ENCODE results near the gene ATG2A.
A peak's percentile ranks its signal among the peaks of the same experiment; 100 is the strongest.

The ATG2A gene

DNA sequence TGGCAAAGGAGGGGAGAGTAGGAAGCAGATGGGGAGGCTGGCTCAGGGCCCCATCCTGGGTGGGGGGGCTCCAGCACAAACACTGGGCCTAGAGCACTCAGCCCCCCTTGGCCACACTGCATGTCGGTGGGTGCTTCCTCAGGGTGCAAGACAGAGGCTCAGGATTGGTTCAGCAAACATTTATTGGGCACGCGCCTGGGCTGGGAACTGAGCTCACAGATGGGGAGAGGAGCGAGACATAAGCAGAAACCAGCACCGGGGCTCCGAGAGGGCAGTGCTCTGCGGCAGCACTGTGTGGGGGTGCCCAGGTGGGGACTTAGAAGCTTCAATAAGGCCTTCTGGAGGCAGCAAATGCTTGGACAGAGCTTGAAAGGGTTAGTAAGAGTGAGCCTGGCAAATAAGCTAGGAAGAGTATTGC is 26.5 kb downstream of the ATG2A start:
- no peaks in the 10 kb centered on the region for H3K9me2 ChIP-seq (replicated peaks; ENCODE audit: insufficient read depth, low read length)
- no peak overlapping the region for H3K27ac ChIP-seq (ENCODE audit: low read length)
- H3K27me3 ChIP-seq (replicated peaks; ENCODE audit: insufficient read depth, low read length): peaks cover 6% of the 10 kb centered on the region; the same call in 1 of the 2 replicates
- H3K9ac ChIP-seq (ENCODE audit: low read length): no peak overlapping the region
- no peak overlapping the region for H2AFZ ChIP-seq (ENCODE audit: low read length)
- no peaks in the 10 kb centered on the region for H3K9me3 ChIP-seq (replicated peaks; ENCODE audit: insufficient read depth, low read length)
- H3K36me3 ChIP-seq (replicated peaks; ENCODE audit: insufficient read depth, low read length): no peaks in the 10 kb centered on the region
- H3K4me2 ChIP-seq (ENCODE audit: low read depth, low read length): no peak overlapping the region
- TF ChIP-seq EZH2 (optimal IDR thresholded peaks at IDR 0.05; ENCODE audit: low read depth, low read length) (no peak), EZH2phosphoT487 (IDR thresholded peaks at IDR 0.05; ENCODE audit: low read length) (no peak)
- TF ChIP-seq, protein P1, sequence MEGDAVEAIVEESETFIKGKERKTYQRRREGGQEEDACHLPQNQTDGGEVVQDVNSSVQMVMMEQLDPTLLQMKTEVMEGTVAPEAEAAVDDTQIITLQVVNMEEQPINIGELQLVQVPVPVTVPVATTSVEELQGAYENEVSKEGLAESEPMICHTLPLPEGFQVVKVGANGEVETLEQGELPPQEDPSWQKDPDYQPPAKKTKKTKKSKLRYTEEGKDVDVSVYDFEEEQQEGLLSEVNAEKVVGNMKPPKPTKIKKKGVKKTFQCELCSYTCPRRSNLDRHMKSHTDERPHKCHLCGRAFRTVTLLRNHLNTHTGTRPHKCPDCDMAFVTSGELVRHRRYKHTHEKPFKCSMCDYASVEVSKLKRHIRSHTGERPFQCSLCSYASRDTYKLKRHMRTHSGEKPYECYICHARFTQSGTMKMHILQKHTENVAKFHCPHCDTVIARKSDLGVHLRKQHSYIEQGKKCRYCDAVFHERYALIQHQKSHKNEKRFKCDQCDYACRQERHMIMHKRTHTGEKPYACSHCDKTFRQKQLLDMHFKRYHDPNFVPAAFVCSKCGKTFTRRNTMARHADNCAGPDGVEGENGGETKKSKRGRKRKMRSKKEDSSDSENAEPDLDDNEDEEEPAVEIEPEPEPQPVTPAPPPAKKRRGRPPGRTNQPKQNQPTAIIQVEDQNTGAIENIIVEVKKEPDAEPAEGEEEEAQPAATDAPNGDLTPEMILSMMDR (IDR thresholded peaks at IDR 0.05; ENCODE audit: low read length): no peak
- no peak for DNase-seq
- 0 out of 2 replicates have a peak, but pooled peaks cover 2% of the 10 kb centered on the region for H3K4me1 ChIP-seq (ENCODE audit: low read length)
- H3F3A ChIP-seq (ENCODE audit: insufficient read depth, low read length): no peaks in the 10 kb centered on the region
- no peak overlapping the region for H3K4me3 ChIP-seq (ENCODE audit: low read length)
- H4K20me1 ChIP-seq (ENCODE audit: insufficient read depth, low read length): no peaks in the 10 kb centered on the region
- H3K79me2 ChIP-seq (ENCODE audit: low read length): no peaks in the 10 kb centered on the region

DNA sequence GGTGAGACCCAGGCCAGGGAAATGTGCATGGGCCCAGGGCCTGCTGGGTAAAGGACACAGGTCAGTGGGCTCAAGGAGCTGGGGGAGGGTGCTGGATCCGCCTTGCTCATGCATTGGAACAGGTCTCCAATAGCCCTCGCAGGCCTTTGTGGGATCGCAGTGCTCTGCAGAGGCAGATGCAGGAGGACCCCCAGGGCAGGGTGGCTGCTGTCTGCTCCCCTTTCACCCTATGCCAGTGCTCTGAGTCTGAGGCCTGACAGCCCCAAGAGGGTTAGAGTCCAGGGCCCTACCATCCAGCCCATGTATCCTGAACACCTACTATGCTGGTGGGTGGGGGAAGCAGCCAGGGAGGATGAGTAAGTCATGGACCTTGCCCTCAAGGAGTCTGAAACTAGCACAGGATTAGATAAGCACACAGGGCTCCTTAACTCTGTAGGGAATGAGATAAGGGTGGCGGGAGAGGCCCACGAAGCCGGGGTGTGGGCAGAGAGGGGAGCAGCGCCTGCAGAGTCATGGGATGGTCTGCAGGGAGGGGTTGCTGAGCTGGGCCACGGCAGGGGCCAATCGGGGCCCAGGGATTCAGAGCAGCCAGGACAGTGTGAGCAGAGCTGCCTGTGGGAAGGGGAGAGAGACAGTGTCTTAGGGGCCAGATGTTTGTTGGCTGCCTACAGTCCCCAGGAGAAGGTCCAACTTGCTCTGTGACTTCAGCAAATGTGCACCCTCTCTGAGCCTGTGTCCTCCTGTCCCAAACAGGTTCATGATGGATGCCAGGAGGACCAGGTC is 28.1 kb downstream of the ATG2A start:
- H3K79me2 ChIP-seq (ENCODE audit: low read length): no peaks in the 10 kb centered on the region
- DNase-seq: no peak
- H3K4me3 ChIP-seq (ENCODE audit: low read length): no peak overlapping the region
- TF ChIP-seq EZH2phosphoT487 (IDR thresholded peaks at IDR 0.05; ENCODE audit: low read length) (no peak), EZH2 (optimal IDR thresholded peaks at IDR 0.05; ENCODE audit: low read depth, low read length) (no peak)
- TF ChIP-seq, protein P1 (IDR thresholded peaks at IDR 0.05; ENCODE audit: low read length): no peak
- no peak overlapping the region for H3K9ac ChIP-seq (ENCODE audit: low read length)
- H3K27me3 ChIP-seq (replicated peaks; ENCODE audit: insufficient read depth, low read length): peaks cover 22% of the 10 kb centered on the region; the same call in 1 of the 2 replicates
- H3K36me3 ChIP-seq (replicated peaks; ENCODE audit: insufficient read depth, low read length): no peaks in the 10 kb centered on the region
- H3K27ac ChIP-seq (ENCODE audit: low read length): no peak overlapping the region
- H3K4me1 ChIP-seq (ENCODE audit: low read length): 0 out of 2 replicates have a peak, but pooled peaks cover 2% of the 10 kb centered on the region
- H3K9me2 ChIP-seq (replicated peaks; ENCODE audit: insufficient read depth, low read length): no peaks in the 10 kb centered on the region
- no peaks in the 10 kb centered on the region for H3F3A ChIP-seq (ENCODE audit: insufficient read depth, low read length)
- no peak overlapping the region for H2AFZ ChIP-seq (ENCODE audit: low read length)
- H4K20me1 ChIP-seq (ENCODE audit: insufficient read depth, low read length): no peaks in the 10 kb centered on the region
- no peaks in the 10 kb centered on the region for H3K9me3 ChIP-seq (replicated peaks; ENCODE audit: insufficient read depth, low read length)
- no peak overlapping the region for H3K4me2 ChIP-seq (ENCODE audit: low read depth, low read length)

DNA sequence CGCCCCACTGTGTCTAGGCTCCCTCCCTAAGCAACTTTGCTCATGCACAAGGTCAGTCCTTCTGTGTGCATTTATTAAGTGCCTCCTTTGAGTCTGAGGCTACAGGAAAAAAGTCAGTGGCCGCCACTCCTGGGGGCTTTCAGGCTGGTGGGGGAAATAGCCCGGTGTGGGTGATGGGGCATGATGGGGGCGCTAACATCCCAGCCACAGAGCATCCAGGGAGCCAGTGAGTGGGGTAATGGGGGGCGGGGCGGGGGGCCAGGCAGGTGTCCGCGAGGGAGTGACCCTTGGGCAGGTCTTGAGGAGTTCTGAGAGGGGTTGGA is 28.6 kb downstream of the ATG2A start:
- Histone ChIP-seq H3K36me3 (replicated peaks; ENCODE audit: insufficient read depth, low read length) (no peaks in the 10 kb centered on the region), H3K4me1 (ENCODE audit: low read length) (0 out of 2 replicates have a peak, but pooled peaks cover 2% of the 10 kb centered on the region), H3F3A (ENCODE audit: insufficient read depth, low read length) (no peaks in the 10 kb centered on the region), H3K4me3 (ENCODE audit: low read length) (peak overlapping the region; percentile 40), H3K27me3 (replicated peaks; ENCODE audit: insufficient read depth, low read length) (peaks cover 28% of the 10 kb centered on the region), H4K20me1 (ENCODE audit: insufficient read depth, low read length) (no peaks in the 10 kb centered on the region), H3K9ac (ENCODE audit: low read length) (no peak overlapping the region), H3K4me2 (ENCODE audit: low read depth, low read length) (peak overlapping the region; percentile 81), H3K79me2 (ENCODE audit: low read length) (no peaks in the 10 kb centered on the region), H3K9me2 (replicated peaks; ENCODE audit: insufficient read depth, low read length) (no peaks in the 10 kb centered on the region), H3K9me3 (replicated peaks; ENCODE audit: insufficient read depth, low read length) (no peaks in the 10 kb centered on the region), H2AFZ (ENCODE audit: low read length) (peak overlapping the region; percentile 58), H3K27ac (ENCODE audit: low read length) (no peak overlapping the region)
- TF ChIP-seq EZH2 (optimal IDR thresholded peaks at IDR 0.05; ENCODE audit: low read depth, low read length) (no peak), EZH2phosphoT487 (IDR thresholded peaks at IDR 0.05; ENCODE audit: low read length) (no peak)
- TF ChIP-seq, protein P1 (IDR thresholded peaks at IDR 0.05; ENCODE audit: low read length): no peak
- DNase-seq: no peak

Measured in MM.1S (cell line).